Breast epithelium (tissue), 3 donors: ENCODE results near the gene CHST1.

ENCODE experiments used
- POLR2A ChIP-seq: fragments of 450-650 bp; IDR thresholded peaks from one replicate; pipeline ENCODE4 v1.6.1; 2016; ENCODE audit warnings: antibody characterized with exemption, mild to moderate bottlenecking, moderate library complexity
- POLR2AphosphoS5 ChIP-seq, 3 donors: sonication (generic); formaldehyde crosslinking; IDR thresholded peaks; one replicate each; pipeline ENCODE4 v1.6.1; 2017; ENCODE audit warnings: antibody characterized with exemption in 3 of 3

DNA sequence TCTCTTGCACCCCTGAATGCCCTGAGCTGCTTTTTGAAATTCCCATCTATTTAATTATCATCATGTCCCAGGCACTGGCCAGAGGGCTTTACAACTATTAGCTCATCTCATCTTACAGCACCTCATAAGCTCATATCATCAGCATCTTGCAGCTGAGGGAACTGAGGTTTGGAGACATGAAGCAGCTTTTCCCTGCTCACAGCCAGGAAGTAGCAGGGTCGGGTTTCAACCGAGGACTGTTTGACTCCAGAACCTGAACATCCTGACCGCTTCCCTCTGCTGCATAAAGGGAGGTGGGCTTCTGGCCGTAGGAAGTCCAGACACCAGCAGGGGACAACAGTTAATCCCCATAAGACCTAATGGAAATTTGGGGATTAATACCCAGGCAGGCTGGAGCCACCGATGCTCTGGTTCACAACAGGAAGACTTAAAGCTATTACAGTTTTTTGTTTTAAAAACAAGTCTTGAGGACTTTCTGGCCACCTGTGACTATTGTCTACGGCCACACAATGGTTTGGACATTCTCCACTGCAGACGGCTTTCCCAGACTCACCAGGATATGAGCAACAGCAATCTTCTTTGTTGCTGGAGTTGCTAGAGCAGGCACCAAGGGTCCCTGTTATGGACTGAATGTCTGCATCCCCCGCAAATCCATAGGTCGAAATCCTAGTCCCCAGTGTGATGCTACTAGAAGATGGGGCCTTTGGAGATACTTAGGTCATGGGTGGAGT lies 47.4 kb downstream of the CHST1 start:
- no peak for TF ChIP-seq POLR2AphosphoS5 (IDR thresholded peaks at IDR 0.05)
- TF ChIP-seq POLR2A: no peak
